HepG2 (cell line): ENCODE results near the gene AGPAT2. TPM values are rescaled to one million over a fixed set of nuclear protein-coding genes. Genes with fewer than 3 reads are reported as not detected.

Experiments
- ATAC-seq: fragments of 200-7000 bp; cut with Tn5 transposase; 3 replicates; pipeline ENCODE4 v1.9.1; 2020; ENCODE audit warnings: mild to moderate bottlenecking, moderate library complexity
- BruUV-seq: library from RNA; stranded (reverse); fragments of 400-500 nt; replicated peaks from 2 replicates; lab custom pipeline; 2021; lab: Mats Ljungman, UMichigan
- CTCF ChIA-PET: fragments of 300-600 bp; formaldehyde crosslinking; extraction: SDS; loops from one replicate; lab custom pipeline; 2021; ENCODE audit warnings: low total read pairs, inconsistent platforms, low intra/inter-chr PET ratio; lab: Yijun Ruan, JAX
- POLR2A ChIA-PET: fragments of 350-600 bp; sonication (Branson Sonifier 250); formaldehyde crosslinking; loops from one replicate; lab custom pipeline; 2020; ENCODE audit warnings: antibody characterized with exemption, inconsistent platforms; lab: Yijun Ruan, JAX
- DNase-seq: peaks from one replicate; pipeline ENCODE4 v3.0.0-alpha.2; 2015; ENCODE audit warnings: low spot score
- FAIRE-seq: peaks from 3 replicates; lab custom pipeline; 2011; peaks lifted over from hg19 to GRCh38; lab: Jason Lieb, UNC
- H2AFZ ChIP-seq: one replicate; pipeline ENCODE4 v1.6.1; 2011; ENCODE audit warnings: low read length, inconsistent platforms
- H3K27ac ChIP-seq: fragments of 300-600 bp; 3 replicates; pipeline ENCODE4 v1.8.0; 2011; ENCODE audit warnings: mixed run types, mild to moderate bottlenecking, mixed read lengths, low read length, inconsistent platforms; ENCODE audit not compliant: insufficient read depth; ENCODE audit errors: extremely low read length
- H3K27me3 ChIP-seq, 2 experiments: fragments of 200-600 bp in 1 of 2; 2 replicates in 1 of 2; 3 replicates in 1 of 2; pipeline versions ENCODE4 v1.6.0 to v1.8.0; 2011; ENCODE audit warnings: low read length in 2 of 2, mild to moderate bottlenecking in 2 of 2, moderate library complexity in 2 of 2, inconsistent platforms in 1 of 2; ENCODE audit not compliant: insufficient read depth in 2 of 2, control insufficient read depth in 1 of 2
- H3K36me3 ChIP-seq, 2 experiments: fragments of 200-600 bp in 1 of 2; replicated peaks in 1 of 2; 2 replicates in 1 of 2; 3 replicates in 1 of 2; pipeline versions ENCODE4 v1.5.1 to v1.8.0; 2011; ENCODE audit warnings: low read length in 2 of 2, inconsistent platforms in 1 of 2; ENCODE audit not compliant: insufficient read depth in 2 of 2, control insufficient read depth in 1 of 2
- H3K4me1 ChIP-seq: 2 replicates; pipeline ENCODE4 v1.5.1; 2012; ENCODE audit warnings: low read length, inconsistent platforms; ENCODE audit not compliant: insufficient read depth
- H3K4me2 ChIP-seq: 2 replicates; pipeline ENCODE4 v1.6.0; 2011; ENCODE audit warnings: low read depth, low read length, inconsistent platforms
- H3K4me3 ChIP-seq, 3 experiments: fragments of 200-600 bp in 1 of 3; sonication (generic), shearing (Covaris generic) in 1 of 3; replicated peaks in 1 of 3; 2 replicates each; pipeline ENCODE4 v1.5.1; 2011 to 2016; ENCODE audit warnings: low read length in 3 of 3, inconsistent platforms in 2 of 3, low read depth in 2 of 3, mild to moderate bottlenecking in 2 of 3, control low read depth in 1 of 3, mixed read lengths in 1 of 3; ENCODE audit not compliant: insufficient read depth in 1 of 3
- H3K79me2 ChIP-seq: one replicate; pipeline ENCODE4 v1.6.1; 2011; ENCODE audit warnings: low read length, inconsistent platforms; ENCODE audit not compliant: insufficient read depth
- H3K9ac ChIP-seq: 2 replicates; pipeline ENCODE4 v1.6.0; 2011; ENCODE audit warnings: mild to moderate bottlenecking, low read depth, low read length, inconsistent platforms; ENCODE audit not compliant: insufficient read depth
- H3K9me3 ChIP-seq: 2 replicates; pipeline ENCODE4 v1.5.1; 2012; ENCODE audit warnings: mild to moderate bottlenecking, low read length
- H4K20me1 ChIP-seq: 2 replicates; pipeline ENCODE4 v1.6.0; 2011; ENCODE audit warnings: inconsistent platforms, mild to moderate bottlenecking, low read length, moderate library complexity; ENCODE audit not compliant: insufficient read depth
- BCL6 ChIP-seq: IDR thresholded peaks from 2 replicates; pipeline ENCODE4 v1.6.1; 2016; ENCODE audit warnings: missing genetic modification reagents, missing compliant biosample characterization
- BCLAF1 ChIP-seq: fragments of 450-650 bp; IDR thresholded peaks from 2 replicates; pipeline ENCODE4 v1.6.1; 2017; ENCODE audit warnings: mild to moderate bottlenecking
- CEBPB ChIP-seq: IDR thresholded peaks from 2 replicates; pipeline ENCODE4 v1.6.1; 2011; ENCODE audit warnings: low read depth, low read length, improper control_type of control experiment, borderline replicate concordance
- FIP1L1 ChIP-seq: fragments of 200-400 bp; formaldehyde crosslinking; IDR thresholded peaks from 2 replicates; pipeline ENCODE4 v1.6.1; 2018; ENCODE audit warnings: low read depth, mild to moderate bottlenecking, low read length, moderate library complexity, borderline replicate concordance; ENCODE audit not compliant: insufficient read depth
- JUNB ChIP-seq: sonication (generic); formaldehyde crosslinking; IDR thresholded peaks from 2 replicates; pipeline ENCODE4 v1.8.0; 2022; ENCODE audit warnings: missing genetic modification reagents, mild to moderate bottlenecking, borderline replicate concordance
- ZBTB20 ChIP-seq: sonication (generic); formaldehyde crosslinking; IDR thresholded peaks from 2 replicates; pipeline ENCODE4 v1.8.1; 2023; ENCODE audit warnings: missing genetic modification reagents, low read depth, mild to moderate bottlenecking, borderline replicate concordance
- ZKSCAN1 ChIP-seq: fragments of 150-350 bp; IDR thresholded peaks from 2 replicates; pipeline ENCODE4 v1.6.1; 2014; ENCODE audit warnings: low read length
- ZNF607 ChIP-seq: sonication (generic); formaldehyde crosslinking; IDR thresholded peaks from 2 replicates; pipeline ENCODE4 v1.5.1; 2020; ENCODE audit warnings: missing genetic modification reagents, mild to moderate bottlenecking, borderline replicate concordance
- ZNF83 ChIP-seq: sonication (generic); formaldehyde crosslinking; IDR thresholded peaks from 2 replicates; pipeline ENCODE4 v1.4.0; 2020; ENCODE audit warnings: missing genetic modification reagents, mild to moderate bottlenecking, borderline replicate concordance
- ZUFSP ChIP-seq: sonication (generic); formaldehyde crosslinking; IDR thresholded peaks from 2 replicates; pipeline ENCODE4 v1.9.0; 2021; ENCODE audit warnings: missing genetic modification reagents, mild to moderate bottlenecking, borderline replicate concordance
- WGBS: methylation state at CpG from one replicate; pipeline ENCODE4 v1.1.6; 2017; ENCODE audit warnings: low lambda C conversion rate; 5-methylcytosine and 5-hydroxymethylcytosine counted together
- in situ Hi-C: cut with HindIII; loops from 2 replicates; pipeline ENCODE4 v1.10.0; 2017; ENCODE audit warnings: low pct_unique_long_range_greater_than_20kb; ENCODE audit not compliant: extremely low pct_ligation_motif_present
- intact Hi-C: fragments of 100-400 bp; cut with micrococcal nuclease; formaldehyde crosslinking; loops from one replicate; pipeline ENCODE4 v1.10.0; 2022; ENCODE audit not compliant: unreplicated experiment
- polyA plus RNA-seq, 8 experiments: library from polyadenylated mRNA; depleted of rRNA in 3 of 8; stranded (reverse) in 7 of 8; unstranded in 1 of 8; fragments of >200 nt; fragmentation: Illumina TruSeq in 4 of 8; extraction: Trizol in 4 of 8; gene quantifications; 2 replicates each; pipeline versions ENCODE4 v1.2.1 to v1.2.3, GENCODE V29; 2011 to 2016; ENCODE audit warnings: low read depth in 4 of 8, missing spikeins in 1 of 8, mixed read lengths in 1 of 8; ENCODE audit not compliant: insufficient read depth in 1 of 8
- total RNA-seq, 5 experiments: library from RNA; depleted of rRNA; stranded (reverse); fragments of >200 nt; fragmentation: Illumina TruSeq; extraction: Trizol; gene quantifications; 2 replicates each; pipeline ENCODE4 v1.2.3, GENCODE V29; 2016; ENCODE audit warnings: low read depth in 1 of 5

The AGPAT2 gene
- total and polyA plus RNA-seq, 2 of the 13 experiments (the other 11 are each of a cell fraction or from before 2014, with no cell fraction given), result 3.9 to 25.8 TPM

GRCh38 chr9:136681029-136681428 lies 6.2 kb downstream of the AGPAT2 start (continued):
- TF ChIP-seq BCLAF1, result no peak
- TF ChIP-seq JUNB (CRISPR knock-in tag), result no peak
- TF ChIP-seq ZUFSP, result no peak
- TF ChIP-seq FIP1L1, result no peak
- TF ChIP-seq BCL6 (CRISPR knock-in tag), result no peak
- TF ChIP-seq ZKSCAN1, result no peak

- WGBS, result 76% methylated on average over 22 of the region's 22 CpGs
- in situ Hi-C loops, result no loop called here
- H3K4me2 ChIP-seq, result no peak overlapping the region
- POLR2A ChIA-PET, result no interaction called here
- TF ChIP-seq ZNF83 (CRISPR knock-in tag) (no peak), ZNF607 (CRISPR knock-in tag) (no peak), CEBPB (peak; percentile 36; the same call in 1 of the 2 replicates), ZBTB20 (CRISPR knock-in tag) (no peak)
- TF ChIP-seq, all 625 proteins: peak for 1
- Histone ChIP-seq H3K79me2 (no peaks in the 10 kb centered on the region), H3K4me3 (no peak overlapping the region), H3K9ac (no peak overlapping the region), H3K4me1 (peaks cover 54% of the 10 kb centered on the region), H3K27ac (no peak overlapping the region), H3K36me3 (no peaks in the 10 kb centered on the region), H4K20me1 (no peaks in the 10 kb centered on the region; the same call in 1 of the 2 replicates), H2AFZ (no peak overlapping the region), H3K9me3 (no peaks in the 10 kb centered on the region), H3K27me3 (0 out of 5 replicates have a peak, but pooled peaks cover 0 to 4% of the 10 kb centered on the region in 2 experiments)
- no peak for DNase-seq
- no peak for FAIRE-seq
- no TSS peak for BruUV-seq
- CTCF ChIA-PET, result no interaction called here
- intact Hi-C loops, result no loop called here
- ATAC-seq, result no peak
Measured at GRCh38 chr9:136679431-136679941, 7.8 kb downstream of the AGPAT2 start.
